Mucosa of stomach (tissue), 1 donor: ENCODE results near the gene DPP10.

Experiments used
- H3K27me3 ChIP-seq: one replicate; pipeline ENCODE4 v1.7.0; 2013; ENCODE audit warnings: mild to moderate bottlenecking, low read length; ENCODE audit not compliant: control insufficient read depth, insufficient read depth
- H3K36me3 ChIP-seq: one replicate; pipeline ENCODE4 v1.7.0; 2013; ENCODE audit warnings: low read length; ENCODE audit not compliant: control insufficient read depth, insufficient read depth
- H3K4me1 ChIP-seq: one replicate; pipeline ENCODE4 v1.7.0; 2013; ENCODE audit warnings: mild to moderate bottlenecking, low read length; ENCODE audit not compliant: control insufficient read depth, insufficient read depth
- H3K4me3 ChIP-seq: one replicate; pipeline ENCODE4 v1.7.0; 2013; ENCODE audit warnings: low read length
- H3K9ac ChIP-seq: one replicate; pipeline ENCODE4 v1.7.0; 2013; ENCODE audit warnings: mild to moderate bottlenecking, low read length, moderate library complexity
- H3K9me3 ChIP-seq: one replicate; pipeline ENCODE4 v1.7.0; 2013; ENCODE audit warnings: mild to moderate bottlenecking, low read length, moderate library complexity; ENCODE audit not compliant: control insufficient read depth
- donor health status: Pancreatic carcinoma.

DPP10 gene

GRCh38 chr2:115652652-115653051 is 1210.2 kb downstream of the DPP10 start:
- Histone ChIP-seq H3K4me3 (no peak overlapping the region), H3K27me3 (no peaks in the 10 kb centered on the region), H3K9me3 (no peaks in the 10 kb centered on the region), H3K36me3 (no peaks in the 10 kb centered on the region), H3K9ac (no peak overlapping the region), H3K4me1 (no peaks in the 10 kb centered on the region)

- Histone ChIP-seq H3K9me3 (no peaks in the 10 kb centered on the region), H3K4me1 (no peaks in the 10 kb centered on the region), H3K27me3 (no peaks in the 10 kb centered on the region), H3K36me3 (no peaks in the 10 kb centered on the region), H3K9ac (no peak overlapping the region), H3K4me3 (no peak overlapping the region)
Observed at GRCh38 chr2:115654362-115654761, 1211.9 kb downstream of the DPP10 start.

GRCh38 chr2:115678129-115678528 is 1235.7 kb downstream of the DPP10 start:
- Histone ChIP-seq H3K4me1 (no peaks in the 10 kb centered on the region), H3K36me3 (no peaks in the 10 kb centered on the region), H3K27me3 (no peaks in the 10 kb centered on the region), H3K9ac (no peak overlapping the region), H3K4me3 (no peak overlapping the region), H3K9me3 (peaks cover 4% of the 10 kb centered on the region)

- Histone ChIP-seq H3K4me3 (no peak overlapping the region), H3K27me3 (no peaks in the 10 kb centered on the region), H3K9me3 (no peaks in the 10 kb centered on the region), H3K9ac (no peak overlapping the region), H3K36me3 (no peaks in the 10 kb centered on the region), H3K4me1 (no peaks in the 10 kb centered on the region)
Observed at GRCh38 chr2:115684345-115684744, 1241.9 kb downstream of the DPP10 start.

GRCh38 chr2:115691409-115691808 is 1249.0 kb downstream of the DPP10 start:
- no peak overlapping the region for H3K9ac ChIP-seq
- H3K27me3 ChIP-seq: no peaks in the 10 kb centered on the region
- H3K36me3 ChIP-seq: no peaks in the 10 kb centered on the region
- H3K9me3 ChIP-seq: no peaks in the 10 kb centered on the region
- no peak overlapping the region for H3K4me3 ChIP-seq
- H3K4me1 ChIP-seq: no peaks in the 10 kb centered on the region

GRCh38 chr2:115694651-115695050 is 1252.2 kb downstream of the DPP10 start:
- Histone ChIP-seq H3K9ac (no peak overlapping the region), H3K9me3 (no peaks in the 10 kb centered on the region), H3K27me3 (no peaks in the 10 kb centered on the region), H3K36me3 (no peaks in the 10 kb centered on the region), H3K4me1 (no peaks in the 10 kb centered on the region), H3K4me3 (no peak overlapping the region)

- Histone ChIP-seq H3K27me3 (no peaks in the 10 kb centered on the region), H3K9ac (no peak overlapping the region), H3K36me3 (no peaks in the 10 kb centered on the region), H3K4me3 (no peak overlapping the region), H3K4me1 (no peaks in the 10 kb centered on the region), H3K9me3 (no peaks in the 10 kb centered on the region)
Observed at GRCh38 chr2:115733190-115733775, 1290.8 kb downstream of the DPP10 start.

- Histone ChIP-seq H3K9me3 (no peaks in the 10 kb centered on the region), H3K9ac (no peak overlapping the region), H3K36me3 (no peaks in the 10 kb centered on the region), H3K4me3 (no peak overlapping the region), H3K27me3 (no peaks in the 10 kb centered on the region), H3K4me1 (no peaks in the 10 kb centered on the region)
Observed at GRCh38 chr2:115738111-115738510, 1295.7 kb downstream of the DPP10 start.

- H3K27me3 ChIP-seq: no peaks in the 10 kb centered on the region
- no peak overlapping the region for H3K9ac ChIP-seq
- H3K4me3 ChIP-seq: no peak overlapping the region
- no peaks in the 10 kb centered on the region for H3K4me1 ChIP-seq
- no peaks in the 10 kb centered on the region for H3K9me3 ChIP-seq
- H3K36me3 ChIP-seq: no peaks in the 10 kb centered on the region
Observed at GRCh38 chr2:115739574-115739973, 1297.1 kb downstream of the DPP10 start.

- Histone ChIP-seq H3K27me3 (no peaks in the 10 kb centered on the region), H3K9ac (no peak overlapping the region), H3K4me1 (no peaks in the 10 kb centered on the region), H3K36me3 (no peaks in the 10 kb centered on the region), H3K4me3 (no peak overlapping the region), H3K9me3 (no peaks in the 10 kb centered on the region)
Observed at GRCh38 chr2:115746151-115746550, 1303.7 kb downstream of the DPP10 start.

- Histone ChIP-seq H3K36me3 (no peaks in the 10 kb centered on the region), H3K27me3 (no peaks in the 10 kb centered on the region), H3K9me3 (no peaks in the 10 kb centered on the region), H3K4me3 (no peak overlapping the region), H3K4me1 (no peaks in the 10 kb centered on the region), H3K9ac (no peak overlapping the region)
Observed at GRCh38 chr2:115757286-115757685, 1314.8 kb downstream of the DPP10 start.

GRCh38 chr2:115763601-115764000 is 1321.2 kb downstream of the DPP10 start:
- Histone ChIP-seq H3K36me3 (no peaks in the 10 kb centered on the region), H3K9me3 (no peaks in the 10 kb centered on the region), H3K4me1 (no peaks in the 10 kb centered on the region), H3K9ac (no peak overlapping the region), H3K27me3 (no peaks in the 10 kb centered on the region), H3K4me3 (no peak overlapping the region)

- H3K27me3 ChIP-seq: no peaks in the 10 kb centered on the region
- no peaks in the 10 kb centered on the region for H3K4me1 ChIP-seq
- H3K36me3 ChIP-seq: no peaks in the 10 kb centered on the region
- H3K9ac ChIP-seq: no peak overlapping the region
- H3K4me3 ChIP-seq: no peak overlapping the region
- H3K9me3 ChIP-seq: no peaks in the 10 kb centered on the region
Observed at GRCh38 chr2:115771516-115771915, 1329.1 kb downstream of the DPP10 start.
